BLaER1 (cell line): ENCODE results near the gene NANOS1.
A peak's percentile ranks its signal among the peaks of the same experiment; 100 is the strongest.

ENCODE experiments used
- H3K27ac ChIP-seq: shearing (Covaris generic); formaldehyde crosslinking; 2 replicates; pipeline ENCODE4 v1.8.1; 2022
- H3K27me3 ChIP-seq: shearing (Covaris generic); formaldehyde crosslinking; 2 replicates; pipeline ENCODE4 v1.8.1; 2022
- H3K36me3 ChIP-seq: shearing (Covaris generic); formaldehyde crosslinking; 2 replicates; pipeline ENCODE4 v1.8.1; 2022
- H3K4me1 ChIP-seq: shearing (Covaris generic); formaldehyde crosslinking; 2 replicates; pipeline ENCODE4 v1.8.1; 2022
- H3K4me2 ChIP-seq: shearing (Covaris generic); formaldehyde crosslinking; 2 replicates; pipeline ENCODE4 v1.8.1; 2022
- H3K4me3 ChIP-seq: shearing (Covaris generic); formaldehyde crosslinking; 2 replicates; pipeline ENCODE4 v1.8.1; 2022
- H3K9ac ChIP-seq: shearing (Covaris generic); formaldehyde crosslinking; 2 replicates; pipeline ENCODE4 v1.8.1; 2022
- H3K9me3 ChIP-seq: shearing (Covaris generic); formaldehyde crosslinking; 2 replicates; pipeline ENCODE4 v1.8.1; 2022
- H4K20me1 ChIP-seq: shearing (Covaris generic); formaldehyde crosslinking; 2 replicates; pipeline ENCODE4 v1.8.1; 2022
- Cebpa-rat ChIP-seq: shearing (Covaris generic); IDR thresholded peaks from 2 replicates; pipeline ENCODE4 v1.8.1; 2022

NANOS1 gene

GRCh38 chr10:119079599-119080520 is 50.3 kb downstream of the NANOS1 start:
- H3K4me1 ChIP-seq, result peaks cover 41% of the 10 kb centered on the region
- peaks cover 20% of the 10 kb centered on the region; the same call in 1 of the 2 replicates for H3K36me3 ChIP-seq
- H3K9ac ChIP-seq, result peak overlapping the region; percentile 100
- H4K20me1 ChIP-seq, result peaks cover 57% of the 10 kb centered on the region
- H3K4me3 ChIP-seq, result peak overlapping the region; percentile 96
- no peaks in the 10 kb centered on the region for H3K9me3 ChIP-seq
- TF ChIP-seq Cebpa-rat, result no peak
- peak overlapping the region; percentile 85 for H3K4me2 ChIP-seq
- peak overlapping the region; percentile 99 for H3K27ac ChIP-seq
- no peaks in the 10 kb centered on the region for H3K27me3 ChIP-seq

DNA sequence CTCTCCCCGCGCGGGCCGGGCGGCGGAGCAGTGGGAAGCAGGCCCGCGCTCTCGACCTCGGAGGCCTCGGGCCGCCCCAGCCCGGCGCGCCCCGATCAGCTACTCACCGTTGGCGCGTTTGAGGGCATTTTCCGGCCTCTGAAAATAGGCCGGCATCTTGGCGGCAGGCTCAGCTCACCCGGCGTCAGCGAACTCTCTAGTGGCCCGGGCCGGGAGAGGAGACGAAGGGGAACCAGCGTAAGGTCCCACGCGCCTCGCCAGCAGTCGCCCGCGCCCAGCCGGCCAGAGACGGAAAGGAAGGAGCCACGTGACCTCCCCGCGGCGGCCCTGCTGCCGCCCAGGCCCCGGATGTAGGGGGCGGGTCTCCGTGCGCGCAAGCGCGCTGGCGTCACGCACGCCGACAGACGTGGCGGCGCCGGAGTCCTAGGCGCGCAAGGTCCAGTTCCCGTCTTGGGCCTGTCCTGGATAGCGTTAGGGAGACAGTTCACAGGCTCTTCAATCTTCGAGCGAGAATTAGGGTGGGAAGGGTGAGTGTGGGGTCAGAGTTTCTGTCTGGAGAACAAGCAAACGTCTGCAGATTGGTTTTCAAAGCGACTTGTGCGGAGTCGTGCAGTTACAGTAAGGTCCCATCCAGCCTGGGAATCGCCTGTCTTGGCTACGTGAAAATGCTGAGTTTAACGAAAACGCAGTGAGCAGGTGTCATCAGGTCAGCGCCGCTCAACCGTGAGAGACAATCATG is 51.2 kb downstream of the NANOS1 start, which contains the start of gene EIF3A:
Gene EIF3A (minus strand): TSS at position 297 of the 739 bp plus-strand sequence. CDS start 141 bp downstream, at position 156.
- H3K4me3 ChIP-seq, result peak within 1 kb of the TSS; percentile 96
- H3K9ac ChIP-seq, result peak within 1 kb of the TSS; percentile 100
- H3K4me1 ChIP-seq, result peaks cover 41% of the 10 kb centered on the region
- H3K9me3 ChIP-seq, result no peaks in the 10 kb centered on the region
- H3K27ac ChIP-seq, result peak within 1 kb of the TSS; percentile 99
- H3K4me2 ChIP-seq, result peak within 1 kb of the TSS; percentile 85
- H3K36me3 ChIP-seq, result peaks cover 17% of the 10 kb centered on the region; the same call in 1 of the 2 replicates
- no peaks in the 10 kb centered on the region for H3K27me3 ChIP-seq
- no peak for TF ChIP-seq Cebpa-rat
- H4K20me1 ChIP-seq, result peaks cover 48% of the 10 kb centered on the region
